Muscle layer of duodenum (tissue), 2 donors: ENCODE results near the gene MCM3AP.

ENCODE experiments used
- H3K27ac ChIP-seq: one replicate; pipeline ENCODE4 v1.7.0; 2013; ENCODE audit warnings: mild to moderate bottlenecking, low read length
- H3K27me3 ChIP-seq: one replicate; pipeline ENCODE4 v1.7.0; 2013; ENCODE audit warnings: low read depth, mild to moderate bottlenecking, control low read depth, low read length
- H3K36me3 ChIP-seq, 2 donors: one replicate each; pipeline ENCODE4 v1.7.0; 2013; ENCODE audit warnings: low read length in 2 of 2, control low read depth in 1 of 2, mild to moderate bottlenecking in 1 of 2; ENCODE audit not compliant: insufficient read depth in 2 of 2, control insufficient read depth in 1 of 2
- H3K4me1 ChIP-seq, 2 donors: one replicate each; pipeline ENCODE4 v1.7.0; 2013; ENCODE audit warnings: low read length in 2 of 2, mild to moderate bottlenecking in 2 of 2, control low read depth in 1 of 2, moderate library complexity in 1 of 2; ENCODE audit not compliant: insufficient read depth in 2 of 2, control insufficient read depth in 1 of 2
- H3K4me3 ChIP-seq, 2 donors: one replicate each; pipeline ENCODE4 v1.7.0; 2013; ENCODE audit warnings: low read length in 2 of 2, low read depth in 1 of 2, mild to moderate bottlenecking in 1 of 2
- H3K9me3 ChIP-seq, 2 donors: one replicate each; pipeline ENCODE4 v1.7.0; 2013; ENCODE audit warnings: low read length in 2 of 2, control low read depth in 1 of 2, mild to moderate bottlenecking in 1 of 2; ENCODE audit not compliant: control insufficient read depth in 1 of 2
- donor health status: healthy.

MCM3AP gene

GRCh38 chr21:46213620-46214286 is 71.7 kb downstream of the MCM3AP start:
- Histone ChIP-seq H3K27me3 (no peaks in the 10 kb centered on the region), H3K27ac (no peak overlapping the region), H3K4me1 (no peaks in the 10 kb centered on the region), H3K36me3 (peaks cover 0 to 54% of the 10 kb centered on the region in 2 donors), H3K4me3 (no peak overlapping the region), H3K9me3 (no peaks in the 10 kb centered on the region)

- Histone ChIP-seq H3K4me1 (no peaks in the 10 kb centered on the region), H3K27me3 (no peaks in the 10 kb centered on the region), H3K4me3 (no peak overlapping the region), H3K27ac (no peak overlapping the region), H3K9me3 (no peaks in the 10 kb centered on the region), H3K36me3 (peaks cover 0 to 62% of the 10 kb centered on the region in 2 donors)
Measured at GRCh38 chr21:46212721-46213484, 72.5 kb downstream of the MCM3AP start.

GRCh38 chr21:46211786-46212720 is 73.4 kb downstream of the MCM3AP start:
- H3K4me3 ChIP-seq: no peak overlapping the region
- H3K27ac ChIP-seq: no peak overlapping the region
- H3K36me3 ChIP-seq: peaks cover 0 to 67% of the 10 kb centered on the region in 2 donors
- no peaks in the 10 kb centered on the region for H3K4me1 ChIP-seq
- H3K27me3 ChIP-seq: no peaks in the 10 kb centered on the region
- H3K9me3 ChIP-seq: no peaks in the 10 kb centered on the region

- Histone ChIP-seq H3K27ac (no peak overlapping the region), H3K36me3 (peaks cover 0 to 71% of the 10 kb centered on the region in 2 donors)
Measured at GRCh38 chr21:46211376-46211775, 74.0 kb downstream of the MCM3AP start.

GRCh38 chr21:46210378-46211136 is 74.9 kb downstream of the MCM3AP start:
- no peak overlapping the region for H3K27ac ChIP-seq
- H3K27me3 ChIP-seq: no peaks in the 10 kb centered on the region
- H3K4me3 ChIP-seq: no peak overlapping the region
- no peaks in the 10 kb centered on the region for H3K4me1 ChIP-seq
- H3K36me3 ChIP-seq: peaks cover 5 to 71% of the 10 kb centered on the region in 2 donors
- H3K9me3 ChIP-seq: no peaks in the 10 kb centered on the region

More at GRCh38 chr21:46211376-46211775, 74.0 kb downstream of the MCM3AP start:
- H3K4me3 ChIP-seq: no peak overlapping the region
- no peaks in the 10 kb centered on the region for H3K9me3 ChIP-seq
- no peaks in the 10 kb centered on the region for H3K27me3 ChIP-seq
- H3K4me1 ChIP-seq: no peaks in the 10 kb centered on the region

- Histone ChIP-seq H3K4me3 (no peak overlapping the region), H3K27ac (no peak overlapping the region), H3K27me3 (no peaks in the 10 kb centered on the region), H3K4me1 (no peaks in the 10 kb centered on the region), H3K9me3 (no peaks in the 10 kb centered on the region), H3K36me3 (peaks cover 9 to 77% of the 10 kb centered on the region in 2 donors)
Measured at GRCh38 chr21:46208761-46209721, 76.4 kb downstream of the MCM3AP start.

- Histone ChIP-seq H3K9me3 (no peaks in the 10 kb centered on the region), H3K27me3 (no peaks in the 10 kb centered on the region), H3K4me3 (no peak overlapping the region), H3K36me3 (peaks cover 9 to 83% of the 10 kb centered on the region in 2 donors), H3K4me1 (no peaks in the 10 kb centered on the region), H3K27ac (no peak overlapping the region)
Measured at GRCh38 chr21:46207920-46208591, 77.4 kb downstream of the MCM3AP start.

GRCh38 chr21:46207006-46207919 is 78.1 kb downstream of the MCM3AP start:
- H3K27me3 ChIP-seq: no peaks in the 10 kb centered on the region
- H3K4me3 ChIP-seq: no peak overlapping the region
- H3K27ac ChIP-seq: no peak overlapping the region
- no peaks in the 10 kb centered on the region for H3K9me3 ChIP-seq
- peaks cover 9 to 84% of the 10 kb centered on the region in 2 donors for H3K36me3 ChIP-seq
- H3K4me1 ChIP-seq: no peaks in the 10 kb centered on the region
